SH-SY5Y (cell line): ENCODE data around the gene SND1.

Experiments used
- GATA2 ChIP-seq: IDR thresholded peaks from 2 replicates; pipeline ENCODE4 v1.6.1; 2011; ENCODE audit warnings: mild to moderate bottlenecking, low read depth, low read length
- GATA3 ChIP-seq: IDR thresholded peaks from 2 replicates; pipeline ENCODE4 v1.6.1; 2011; ENCODE audit warnings: low read depth, mild to moderate bottlenecking, low read length, moderate library complexity

Gene SND1

GRCh38 chr7:127871226-127871625 lies 219.2 kb downstream of the SND1 start:
- TF ChIP-seq GATA3, result no peak
- no peak for TF ChIP-seq GATA2

- no peak for TF ChIP-seq GATA3
- no peak for TF ChIP-seq GATA2
These were observed 220.1 kb downstream of the SND1 start for GRCh38 chr7:127872122-127872521.

GRCh38 chr7:127873151-127873550 lies 221.2 kb downstream of the SND1 start:
- TF ChIP-seq GATA3, result no peak
- no peak for TF ChIP-seq GATA2

- TF ChIP-seq GATA2 (no peak), GATA3 (no peak)
These were observed 222.0 kb downstream of the SND1 start for GRCh38 chr7:127873715-127874636.

GRCh38 chr7:127874951-127875608 lies 223.1 kb downstream of the SND1 start:
- TF ChIP-seq GATA3 (no peak), GATA2 (no peak)

- no peak for TF ChIP-seq GATA3
- no peak for TF ChIP-seq GATA2
These were observed 224.4 kb downstream of the SND1 start for GRCh38 chr7:127876393-127876792.

GRCh38 chr7:127877951-127878350 lies 226.0 kb downstream of the SND1 start:
- TF ChIP-seq GATA3 (no peak), GATA2 (no peak)

GRCh38 chr7:127878791-127879190 lies 226.8 kb downstream of the SND1 start:
- TF ChIP-seq GATA3 (no peak), GATA2 (no peak)

GRCh38 chr7:127879436-127879835 lies 227.4 kb downstream of the SND1 start:
- TF ChIP-seq GATA3 (no peak), GATA2 (no peak)

- TF ChIP-seq GATA2 (no peak), GATA3 (no peak)
These were observed 227.9 kb downstream of the SND1 start for GRCh38 chr7:127879942-127880341.

GRCh38 chr7:127880454-127880853 lies 228.5 kb downstream of the SND1 start:
- TF ChIP-seq GATA2 (no peak), GATA3 (no peak)

- TF ChIP-seq GATA3 (no peak), GATA2 (no peak)
These were observed 229.6 kb downstream of the SND1 start for GRCh38 chr7:127881564-127881963.

GRCh38 chr7:127882313-127882920 lies 230.4 kb downstream of the SND1 start:
- no peak for TF ChIP-seq GATA3
- TF ChIP-seq GATA2, result no peak

GRCh38 chr7:127884066-127884559 lies 232.1 kb downstream of the SND1 start:
- TF ChIP-seq GATA2 (no peak), GATA3 (no peak)
